Measurements from ENCODE around the gene FOLR1.

- TF ChIP-seq GATA3 (IDR thresholded peaks at IDR 0.05; ENCODE audit: low read depth, low read length) (no peak), GATA2 (IDR thresholded peaks at IDR 0.05; ENCODE audit: low read depth, low read length) (no peak)
These were observed 53.4 kb downstream of the FOLR1 start for GRCh38 chr11:72245263-72245816.
